ENCODE measurements around the gene PTPN4. TPM values are rescaled to one million over a fixed set of nuclear protein-coding genes. Genes with fewer than 3 reads are reported as not detected.
A peak's percentile ranks its signal among the peaks of the same experiment; 100 is the strongest.

PTPN4 gene
- total and polyA plus RNA-seq, 12 donors: 5.2 to 56.5 (median 40.6) TPM

DNA sequence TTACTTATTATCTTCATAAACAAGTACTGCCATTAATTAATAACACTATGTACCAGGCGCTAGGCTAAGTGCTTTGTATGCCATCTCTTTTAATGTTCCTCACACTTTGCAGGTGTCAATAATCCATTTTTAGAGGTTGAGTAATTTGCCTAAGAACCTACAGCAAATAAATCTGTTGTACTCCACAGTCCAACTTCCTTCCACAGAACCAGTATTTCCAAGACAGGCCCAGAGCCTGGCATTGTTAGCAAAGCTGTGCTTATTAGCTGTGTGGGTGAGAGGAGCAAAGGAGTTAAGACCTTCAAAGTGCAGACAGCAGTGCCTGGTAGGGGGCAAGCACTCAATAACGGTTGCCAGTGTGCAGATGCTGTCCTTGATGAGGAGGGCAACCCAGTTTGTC lies 14.2 kb upstream of the PTPN4 start:
- no peak for DNase-seq
- WGBS, 4 donors: 68 to 75% (median 72%) methylated on average over 2 of the region's 2 CpGs
- Histone ChIP-seq H3K36me3 (replicated peaks in 1 of 2) (no peaks in the 10 kb centered on the region), H3K27ac (no peak overlapping the region), H3K4me3 (no peak overlapping the region), H3K27me3 (no peaks in the 10 kb centered on the region), H3K4me1 (replicated peaks in 1 of 2) (no peaks in the 10 kb centered on the region), H3K9me3 (replicated peaks in 1 of 3) (no peaks in the 10 kb centered on the region)
- TF ChIP-seq, protein P1, sequence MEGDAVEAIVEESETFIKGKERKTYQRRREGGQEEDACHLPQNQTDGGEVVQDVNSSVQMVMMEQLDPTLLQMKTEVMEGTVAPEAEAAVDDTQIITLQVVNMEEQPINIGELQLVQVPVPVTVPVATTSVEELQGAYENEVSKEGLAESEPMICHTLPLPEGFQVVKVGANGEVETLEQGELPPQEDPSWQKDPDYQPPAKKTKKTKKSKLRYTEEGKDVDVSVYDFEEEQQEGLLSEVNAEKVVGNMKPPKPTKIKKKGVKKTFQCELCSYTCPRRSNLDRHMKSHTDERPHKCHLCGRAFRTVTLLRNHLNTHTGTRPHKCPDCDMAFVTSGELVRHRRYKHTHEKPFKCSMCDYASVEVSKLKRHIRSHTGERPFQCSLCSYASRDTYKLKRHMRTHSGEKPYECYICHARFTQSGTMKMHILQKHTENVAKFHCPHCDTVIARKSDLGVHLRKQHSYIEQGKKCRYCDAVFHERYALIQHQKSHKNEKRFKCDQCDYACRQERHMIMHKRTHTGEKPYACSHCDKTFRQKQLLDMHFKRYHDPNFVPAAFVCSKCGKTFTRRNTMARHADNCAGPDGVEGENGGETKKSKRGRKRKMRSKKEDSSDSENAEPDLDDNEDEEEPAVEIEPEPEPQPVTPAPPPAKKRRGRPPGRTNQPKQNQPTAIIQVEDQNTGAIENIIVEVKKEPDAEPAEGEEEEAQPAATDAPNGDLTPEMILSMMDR (IDR thresholded peaks at IDR 0.05): no peak
- no peak for TF ChIP-seq POLR2A (IDR thresholded peaks at IDR 0.05)
- intact Hi-C loops (cut with DNase I): no loop called here

DNA sequence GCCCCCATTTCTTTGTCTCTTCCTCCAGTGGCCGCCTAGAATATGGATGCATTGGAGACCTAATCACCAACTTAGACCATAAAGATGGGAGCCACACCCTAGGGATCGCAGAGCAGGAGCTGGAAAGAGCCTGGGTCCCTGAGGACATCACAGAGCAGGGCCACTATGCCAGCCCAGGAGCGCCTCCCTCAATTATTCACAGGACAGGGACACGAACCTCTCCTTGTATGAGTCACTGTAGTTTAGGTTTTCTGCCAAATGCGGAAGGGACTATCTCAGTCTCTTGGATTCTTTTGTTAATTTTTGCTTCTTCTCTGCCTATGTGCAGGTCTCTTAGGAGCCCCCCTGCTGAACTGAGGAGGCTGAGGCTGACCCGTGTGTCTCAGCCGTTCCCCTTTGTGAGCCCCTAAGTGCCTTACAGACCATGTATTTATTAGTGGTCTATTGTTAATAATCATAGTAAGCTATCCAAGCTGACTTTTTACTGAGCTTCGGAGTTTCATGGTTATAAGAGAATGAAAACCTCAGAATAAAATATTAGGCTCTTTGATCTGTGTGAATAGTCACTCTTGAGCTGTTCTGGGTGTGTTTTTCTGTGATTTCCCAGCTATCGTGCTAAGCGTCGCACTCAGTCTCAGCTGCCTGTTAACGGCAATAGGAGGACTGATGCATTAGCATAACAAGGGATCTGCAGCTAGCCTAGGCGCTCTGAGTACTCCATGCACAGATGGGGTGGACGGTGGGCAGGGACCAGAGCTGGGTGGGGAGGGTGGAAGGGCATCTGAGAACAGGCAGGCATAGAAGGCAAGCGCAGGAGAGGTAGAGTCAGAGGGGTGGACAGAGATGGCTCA lies 12.7 kb upstream of the PTPN4 start:
- no peak overlapping the region for H3K4me3 ChIP-seq
- H3K9me3 ChIP-seq (replicated peaks in 1 of 3): no peaks in the 10 kb centered on the region
- intact Hi-C loops (cut with DNase I): no loop called here
- 59 to 69% (median 66%) methylated on average over 15 of the region's 15 CpGs for WGBS, 4 donors
- H3K36me3 ChIP-seq (replicated peaks in 1 of 2): no peaks in the 10 kb centered on the region
- TF ChIP-seq POLR2A (IDR thresholded peaks at IDR 0.05): no peak
- TF ChIP-seq, protein P1 (IDR thresholded peaks at IDR 0.05): no peak
- peak; percentile 34 to 70 (median 62) for DNase-seq
- no peak overlapping the region for H3K27ac ChIP-seq
- H3K27me3 ChIP-seq: no peaks in the 10 kb centered on the region
- no peaks in the 10 kb centered on the region for H3K4me1 ChIP-seq (replicated peaks in 1 of 2)

DNA sequence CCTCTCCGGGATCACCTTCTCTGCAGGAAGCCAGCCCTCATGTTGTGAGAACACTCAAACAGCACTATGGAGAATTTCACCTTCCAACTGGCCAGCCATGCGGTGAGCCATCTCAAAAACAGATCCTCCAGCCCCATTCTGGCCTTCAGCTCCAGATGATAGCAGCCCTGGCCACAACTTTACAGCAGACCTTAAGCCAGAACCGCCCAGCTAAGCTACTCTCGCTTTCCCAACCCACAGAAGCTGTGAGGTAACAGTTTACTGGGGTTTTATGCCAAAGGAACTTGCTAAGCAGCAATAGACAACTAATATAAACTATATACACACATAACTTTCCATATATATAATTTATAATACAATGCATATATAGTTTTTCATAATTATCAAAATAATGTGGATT lies 11.6 kb upstream of the PTPN4 start:
- Histone ChIP-seq H3K9me3 (replicated peaks in 1 of 3) (no peaks in the 10 kb centered on the region), H3K4me1 (replicated peaks in 1 of 2) (no peaks in the 10 kb centered on the region), H3K27ac (no peak overlapping the region), H3K4me3 (no peak overlapping the region), H3K36me3 (replicated peaks in 1 of 2) (no peaks in the 10 kb centered on the region), H3K27me3 (no peaks in the 10 kb centered on the region)
- TF ChIP-seq, protein P1 (IDR thresholded peaks at IDR 0.05): no peak
- TF ChIP-seq POLR2A (IDR thresholded peaks at IDR 0.05): no peak
- no peak for DNase-seq
- 88 to 100% (median 91%) methylated on average over 4 of the region's 4 CpGs for WGBS, 4 donors
- intact Hi-C loops (cut with DNase I): no loop called here

DNA sequence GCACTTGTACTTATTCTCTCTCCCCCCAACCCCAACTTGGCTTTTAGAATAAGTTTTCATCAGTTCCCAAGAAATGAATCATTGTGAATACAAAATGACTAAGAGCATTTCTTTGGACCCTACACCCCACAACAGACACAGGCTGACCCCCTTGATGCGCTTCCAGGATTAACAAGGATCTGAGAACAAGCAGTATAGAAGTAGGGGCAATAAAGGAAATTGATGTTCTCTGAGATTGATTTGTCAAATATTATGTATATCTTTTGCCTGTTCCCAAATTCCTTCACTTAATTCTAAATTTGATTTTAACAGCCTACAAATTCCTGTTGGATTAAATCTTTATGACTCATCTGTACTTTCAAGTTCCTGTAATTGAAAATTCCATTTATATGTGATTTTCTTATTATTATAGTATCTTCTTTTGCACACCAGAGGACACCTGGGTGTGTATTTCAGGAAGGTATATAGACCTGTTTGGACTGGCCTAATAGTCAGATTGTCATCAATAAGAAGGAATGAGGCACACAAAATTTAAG lies 10.2 kb upstream of the PTPN4 start:
- no peaks in the 10 kb centered on the region for H3K36me3 ChIP-seq (replicated peaks in 1 of 2)
- H3K4me3 ChIP-seq: no peak overlapping the region
- 92 to 100% (median 95%) methylated on average over 1 of the region's 1 CpG for WGBS, 4 donors
- no peaks in the 10 kb centered on the region for H3K4me1 ChIP-seq (replicated peaks in 1 of 2)
- H3K27me3 ChIP-seq: no peaks in the 10 kb centered on the region
- intact Hi-C loops (cut with DNase I): loop anchor here (5.0 to 10.0 kb wide), 2 partner anchors 73 to 75 kb away; no protein-coding TSS in a partner anchor
- TF ChIP-seq POLR2A (IDR thresholded peaks at IDR 0.05): no peak
- TF ChIP-seq, protein P1 (IDR thresholded peaks at IDR 0.05): no peak
- no peak for DNase-seq
- H3K27ac ChIP-seq: no peak overlapping the region
- no peaks in the 10 kb centered on the region for H3K9me3 ChIP-seq (replicated peaks in 1 of 3)

Measured in adrenal gland (tissue), 12 donors.